GM12891 (cell line): ENCODE results near the gene PRXL2B.

Experiments used
- DNase-seq: peaks from one replicate; pipeline ENCODE4 v3.0.0; 2011; ENCODE audit warnings: low spot score; ENCODE audit not compliant: insufficient read length
- FAIRE-seq: peaks from 2 replicates; lab custom pipeline; 2011; peaks lifted over from hg19 to GRCh38; lab: Jason Lieb, UNC
- PAX5 ChIP-seq: IDR thresholded peaks from 2 replicates; pipeline ENCODE4 v1.6.1; 2011; ENCODE audit warnings: low read length, moderate library complexity, mild to moderate bottlenecking; ENCODE audit not compliant: insufficient read depth, severe bottlenecking
- POLR2A ChIP-seq: IDR thresholded peaks from 2 replicates; pipeline ENCODE4 v1.6.1; 2011; ENCODE audit warnings: low read depth, low read length, control low read depth
- POLR2AphosphoS5 ChIP-seq: IDR thresholded peaks from 2 replicates; pipeline ENCODE4 v1.6.1; 2011; ENCODE audit warnings: low read depth, low read length, control low read depth
- POU2F2 ChIP-seq: IDR thresholded peaks from 2 replicates; pipeline ENCODE4 v1.6.1; 2011; ENCODE audit warnings: low read depth, mild to moderate bottlenecking, control low read depth, low read length, moderate library complexity
- SPI1 ChIP-seq: IDR thresholded peaks from 2 replicates; pipeline ENCODE4 v1.6.1; 2011; ENCODE audit warnings: low read depth, low read length, control low read depth
- TAF1 ChIP-seq: IDR thresholded peaks from 2 replicates; pipeline ENCODE4 v1.6.1; 2011; ENCODE audit warnings: low read depth, low read length, control low read depth

The PRXL2B gene

DNA sequence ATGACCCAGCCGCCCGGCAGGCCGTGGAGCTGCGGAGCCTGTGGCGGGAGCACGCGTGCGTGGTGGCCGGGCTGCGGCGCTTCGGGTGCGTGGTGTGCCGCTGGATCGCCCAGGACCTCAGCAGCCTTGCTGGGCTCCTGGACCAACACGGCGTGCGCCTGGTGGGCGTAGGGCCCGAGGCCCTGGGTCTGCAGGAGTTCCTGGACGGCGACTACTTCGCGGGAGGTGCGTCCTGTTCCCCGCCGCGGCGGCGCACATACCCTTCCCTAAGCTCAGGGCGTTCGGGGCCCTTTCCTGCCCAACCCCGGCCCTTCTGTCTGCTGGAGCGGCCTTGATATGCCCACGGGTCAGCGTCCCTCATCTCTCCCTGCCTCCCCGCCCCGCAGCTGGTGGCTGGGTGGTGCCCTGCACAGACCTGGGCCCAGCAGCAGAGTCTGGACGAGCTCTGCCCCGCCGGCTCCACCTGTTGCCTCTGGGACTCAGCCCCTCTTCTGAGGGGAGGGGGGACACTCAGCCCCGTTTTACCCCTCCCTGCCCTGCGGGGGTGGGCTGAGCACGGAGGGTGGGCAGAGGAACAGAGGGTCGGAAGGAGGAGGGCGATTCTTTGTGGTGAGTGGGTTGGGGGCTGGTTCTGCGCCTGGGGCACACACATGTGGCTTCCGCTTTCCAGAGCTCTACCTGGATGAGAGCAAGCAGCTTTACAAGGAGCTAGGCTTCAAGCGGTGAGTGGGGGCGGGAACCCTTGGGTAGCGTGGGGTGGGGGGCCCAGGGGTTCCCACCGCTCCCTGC lies 688 bp downstream of the PRXL2B start:
- no peak for DNase-seq
- peak; percentile 51 for FAIRE-seq
- no peak for TF ChIP-seq POLR2A
- TF ChIP-seq POLR2AphosphoS5: no peak
- TF ChIP-seq PAX5: no peak
- TF ChIP-seq SPI1: no peak
- no peak for TF ChIP-seq POU2F2
- TF ChIP-seq TAF1: no peak

DNA sequence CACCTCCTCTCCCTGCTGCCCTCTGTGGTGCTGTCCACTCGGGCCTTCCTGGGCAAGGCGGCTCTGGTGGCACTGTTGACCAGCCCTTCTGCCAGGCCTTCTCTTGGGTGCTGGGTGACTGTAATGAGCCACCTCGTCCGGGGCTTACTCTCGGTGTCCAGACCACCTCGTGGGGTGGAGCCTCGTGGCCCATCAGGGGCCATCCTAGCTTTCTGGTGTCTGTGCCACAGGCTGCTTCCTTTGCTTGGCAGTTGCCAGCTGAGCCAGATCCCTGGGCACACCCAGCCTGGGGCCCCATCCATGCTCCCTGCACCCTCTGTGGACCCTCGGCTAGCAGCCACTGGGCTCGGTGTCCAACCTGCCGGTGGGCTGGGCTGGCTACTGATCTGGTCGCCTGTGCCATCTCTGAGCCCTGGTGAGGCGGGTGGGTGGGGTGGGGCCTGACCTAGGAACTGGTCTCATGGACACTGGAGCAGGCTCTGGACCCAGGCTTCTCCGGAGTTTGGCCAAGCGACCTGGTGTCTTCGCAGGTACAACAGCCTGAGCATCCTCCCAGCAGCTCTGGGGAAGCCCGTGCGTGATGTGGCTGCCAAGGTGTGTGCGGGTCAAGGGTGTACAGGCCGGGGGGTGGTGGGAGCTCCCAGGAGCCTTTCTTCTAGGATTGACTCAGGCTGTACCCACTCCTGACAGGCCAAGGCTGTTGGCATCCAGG lies 1.4 kb downstream of the PRXL2B start:
- no peak for DNase-seq
- no peak for FAIRE-seq
- TF ChIP-seq POU2F2 (no peak), TAF1 (no peak), POLR2AphosphoS5 (no peak), POLR2A (no peak), SPI1 (no peak), PAX5 (no peak)

DNA sequence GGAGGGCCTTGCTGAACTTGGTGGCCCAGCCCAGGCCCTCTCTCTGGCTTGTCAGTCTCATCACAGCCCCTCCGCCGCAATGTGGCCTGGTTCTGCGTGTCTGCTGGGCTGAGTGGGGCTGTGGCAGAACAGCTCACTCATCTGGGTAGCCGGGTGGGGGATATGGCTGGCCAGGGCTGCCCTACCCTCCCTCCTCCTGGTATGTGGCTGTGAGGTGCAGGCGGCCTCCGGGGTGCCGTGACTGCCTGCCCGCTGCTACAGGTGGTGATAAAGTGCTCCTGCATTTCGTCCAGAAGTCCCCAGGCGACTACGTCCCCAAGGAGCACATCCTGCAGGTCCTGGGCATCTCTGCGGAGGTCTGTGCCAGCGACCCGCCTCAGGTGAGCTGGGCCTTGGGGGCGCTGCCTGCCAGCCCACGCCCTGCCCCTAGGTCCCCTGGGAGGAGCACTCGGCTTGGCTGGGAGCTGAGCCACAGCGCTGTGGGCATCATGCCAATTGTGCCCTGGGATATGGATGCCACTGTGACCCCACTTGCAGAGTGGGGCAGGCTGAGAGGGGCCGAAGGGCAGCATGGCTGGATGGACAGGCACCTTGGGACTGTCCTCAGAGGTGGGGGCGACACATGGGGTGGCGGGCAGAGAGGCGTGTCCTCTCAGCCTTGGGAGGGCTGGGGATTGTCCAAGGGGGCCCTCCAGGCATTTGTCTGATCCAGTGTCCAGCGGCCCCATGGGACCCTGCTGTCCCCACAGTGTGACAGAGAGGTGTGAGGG lies 2.3 kb downstream of the PRXL2B start:
- TF ChIP-seq TAF1 (no peak), POLR2AphosphoS5 (no peak), POLR2A (no peak), POU2F2 (no peak), PAX5 (no peak), SPI1 (no peak)
- FAIRE-seq (no peak), DNase-seq (no peak)

DNA sequence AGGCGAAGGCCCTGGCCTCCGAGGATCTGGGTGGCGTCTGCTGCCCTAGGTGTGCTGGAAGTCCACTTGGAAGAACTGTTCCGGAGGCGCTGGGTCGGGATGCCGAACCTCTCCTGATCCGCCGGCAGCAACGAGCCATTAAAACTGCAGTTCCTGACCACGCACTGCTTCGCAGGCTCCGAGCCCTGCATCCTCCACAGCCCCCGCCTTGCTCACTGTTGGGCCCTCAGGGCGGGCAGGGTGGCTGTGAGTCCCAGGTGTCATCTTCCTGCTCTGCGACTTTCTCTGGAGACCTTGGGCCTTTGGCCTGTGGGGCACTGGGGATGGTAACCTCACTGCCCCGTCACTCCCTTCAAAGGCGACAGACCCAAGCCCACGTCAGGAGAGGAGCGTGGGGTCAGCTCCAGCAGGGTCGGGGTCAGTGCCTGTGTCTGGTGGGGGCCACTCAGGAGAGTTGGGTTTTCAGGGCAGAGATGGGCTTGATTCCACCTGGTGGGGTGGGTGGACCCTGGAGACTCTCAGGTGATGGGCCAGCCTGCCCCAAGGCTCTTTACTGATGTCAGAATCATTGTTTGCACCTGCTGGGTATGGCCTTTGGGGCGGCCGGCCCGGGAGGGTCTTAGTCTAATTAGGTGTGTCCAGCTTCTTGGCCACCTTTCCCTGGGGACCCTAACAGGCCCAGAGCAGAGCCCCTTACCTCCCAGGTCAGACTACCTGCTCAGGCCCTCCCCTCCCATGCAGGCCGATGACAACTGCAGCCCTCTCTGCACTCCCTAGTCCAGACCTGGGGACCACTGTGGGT lies 3.1 kb downstream of the PRXL2B start:
- FAIRE-seq (no peak), DNase-seq (no peak)
- no peak for TF ChIP-seq SPI1
- no peak for TF ChIP-seq POU2F2
- TF ChIP-seq TAF1: no peak
- no peak for TF ChIP-seq PAX5
- TF ChIP-seq POLR2A: no peak
- no peak for TF ChIP-seq POLR2AphosphoS5

DNA sequence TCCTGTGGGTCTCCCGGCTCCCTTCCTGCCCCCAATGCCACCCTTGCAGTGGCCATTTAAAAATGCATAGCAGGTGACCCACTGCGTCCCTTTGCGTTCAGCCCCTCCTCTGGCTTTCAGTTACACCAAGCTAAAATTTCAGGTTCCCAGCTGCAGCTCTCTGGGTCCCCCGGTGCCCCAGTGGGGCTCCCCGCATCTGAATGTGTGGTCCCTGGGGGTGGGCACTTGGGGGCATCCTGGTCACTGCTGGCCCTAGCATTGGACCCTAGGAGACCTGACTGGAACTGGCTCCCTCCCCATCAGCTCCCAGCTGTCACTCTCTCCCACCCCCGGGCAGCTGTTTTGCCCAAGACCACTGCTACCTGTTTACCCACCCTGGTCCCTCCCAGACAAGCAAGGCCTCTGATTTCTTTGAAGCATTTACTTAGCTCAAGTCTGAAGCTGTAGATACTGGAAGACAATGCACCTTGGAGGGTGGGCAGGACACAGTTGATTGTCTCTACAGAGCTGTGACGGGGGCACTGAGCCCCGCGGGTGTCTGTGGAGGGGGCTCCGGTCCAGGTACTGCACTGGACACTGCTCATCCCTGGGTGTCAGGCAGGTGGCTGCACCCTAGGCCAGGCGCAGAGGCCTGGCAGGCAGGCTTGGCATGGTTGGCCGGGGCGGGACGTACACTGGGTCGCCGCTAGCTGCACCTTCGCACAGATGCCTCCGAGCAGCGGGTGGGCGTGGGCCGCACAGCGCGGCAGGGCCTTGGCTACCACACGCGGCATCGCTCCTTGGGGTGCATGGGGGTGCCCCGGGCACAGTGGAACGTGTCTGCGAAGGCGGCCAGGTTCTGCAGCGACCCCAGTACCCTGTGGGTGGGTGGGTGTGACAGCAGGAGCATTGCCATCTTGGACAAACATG lies 3.9 kb downstream of the PRXL2B start:
- no peak for DNase-seq
- FAIRE-seq: no peak

DNA sequence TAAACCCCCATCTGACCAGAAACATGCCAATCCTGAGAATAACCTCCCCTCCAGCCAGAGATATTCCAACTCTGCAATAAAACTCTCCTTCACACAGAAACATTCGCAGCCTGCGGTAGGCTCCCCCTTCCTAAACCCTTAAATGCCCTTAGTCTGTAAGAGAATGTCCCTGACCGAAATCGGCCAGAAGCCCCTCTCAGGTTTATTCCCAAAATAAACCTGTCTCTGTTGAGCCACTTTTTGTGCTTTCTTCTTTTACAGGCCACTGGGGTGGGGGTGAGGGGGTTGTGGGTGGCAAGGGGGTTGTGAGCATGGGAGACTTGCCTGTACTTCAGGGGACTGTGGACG lies 4.6 kb downstream of the PRXL2B start:
- DNase-seq (no peak), FAIRE-seq (no peak)
- TF ChIP-seq POLR2AphosphoS5 (no peak), SPI1 (no peak), POU2F2 (no peak), TAF1 (no peak), POLR2A (no peak), PAX5 (no peak)

More for the DNA sequence above, 3.9 kb downstream of the PRXL2B start:
- TF ChIP-seq TAF1 (no peak), POLR2A (no peak), POLR2AphosphoS5 (no peak), SPI1 (no peak), POU2F2 (no peak), PAX5 (no peak)

DNA sequence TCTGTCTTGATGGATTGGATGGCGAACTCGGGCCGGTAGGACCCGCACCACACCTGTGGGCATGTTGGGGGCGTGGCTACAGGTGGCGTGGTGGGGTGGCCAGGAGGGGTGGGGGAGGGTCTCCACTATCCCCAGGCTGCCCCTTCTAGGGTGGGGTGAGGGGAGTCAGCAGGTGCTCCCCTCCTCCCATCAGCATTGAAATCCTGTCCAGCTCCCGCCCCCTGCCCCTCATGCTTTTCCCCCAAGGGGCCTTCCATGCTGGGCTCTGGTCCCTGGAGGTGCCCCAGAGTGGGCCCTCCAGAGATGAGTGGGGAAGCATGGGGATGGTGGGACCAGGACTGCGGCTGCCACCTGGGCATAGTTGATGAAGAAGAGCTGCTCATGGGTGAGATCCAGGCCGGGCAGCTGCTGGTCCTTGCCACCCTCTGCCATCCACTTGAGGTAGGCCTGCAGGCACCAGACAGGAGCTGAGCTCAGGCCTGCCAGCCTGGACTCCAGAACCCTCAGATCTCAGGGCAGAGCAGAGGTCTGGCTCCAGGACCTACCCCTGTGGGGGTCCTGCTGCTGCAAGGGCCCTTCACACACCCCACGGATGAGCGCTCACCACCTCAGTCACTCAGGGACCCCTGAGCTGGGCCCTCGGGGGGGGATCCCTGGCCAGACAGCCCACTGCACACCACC lies 5.1 kb downstream of the PRXL2B start:
- DNase-seq (no peak), FAIRE-seq (no peak)
- no peak for TF ChIP-seq POLR2A
- no peak for TF ChIP-seq POLR2AphosphoS5
- TF ChIP-seq TAF1: no peak
- TF ChIP-seq SPI1: no peak
- TF ChIP-seq PAX5: no peak
- TF ChIP-seq POU2F2: no peak

DNA sequence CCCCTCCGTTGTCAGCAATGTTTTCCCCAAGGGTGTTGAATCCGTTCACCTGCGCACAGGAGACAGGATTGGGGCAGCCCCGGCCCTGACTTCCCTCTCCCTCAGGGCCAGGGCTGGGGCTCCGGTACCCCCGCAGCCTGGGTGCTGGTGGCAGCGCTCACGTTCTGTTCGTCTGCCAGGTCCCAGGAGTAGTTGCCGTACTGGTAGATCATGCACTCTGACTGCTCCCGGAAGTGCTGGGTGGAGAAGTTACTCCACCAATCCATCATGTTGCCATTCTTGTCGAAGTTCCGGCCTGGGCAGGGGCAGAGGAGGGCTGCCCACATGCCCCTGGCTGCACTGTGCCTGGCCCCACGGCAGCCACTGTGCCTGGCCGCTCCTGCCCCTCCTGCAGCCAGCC lies 6.1 kb downstream of the PRXL2B start:
- DNase-seq (no peak), FAIRE-seq (no peak)
- no peak for TF ChIP-seq PAX5
- TF ChIP-seq POLR2A: no peak
- TF ChIP-seq SPI1: no peak
- TF ChIP-seq TAF1: no peak
- TF ChIP-seq POU2F2: no peak
- no peak for TF ChIP-seq POLR2AphosphoS5
